Measurements from ENCODE around the gene AKR1B15.

Gene AKR1B15

DNA sequence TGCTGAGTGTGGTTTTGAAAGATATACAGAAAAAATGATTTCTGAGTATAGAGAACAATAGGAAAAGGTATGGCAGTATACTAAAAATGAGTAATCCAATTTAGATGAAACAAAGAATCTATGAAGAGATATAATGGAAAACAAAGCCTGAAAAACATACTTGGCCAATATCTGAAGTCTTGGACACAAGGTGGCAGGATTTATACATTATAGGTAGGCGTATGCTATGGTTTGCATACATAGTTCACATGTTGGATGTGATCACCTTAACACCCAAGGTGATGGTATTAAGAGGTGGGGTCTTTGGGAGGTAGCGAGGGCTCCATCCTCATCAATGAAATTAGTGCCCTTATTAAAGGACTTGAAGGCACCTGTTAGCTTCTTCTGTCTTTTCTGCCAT is 63.3 kb downstream of the AKR1B15 start:
- TF ChIP-seq POLR2AphosphoS5 (IDR thresholded peaks at IDR 0.05; ENCODE audit: borderline replicate concordance, low read depth, low read length): no peak
- no peak for TF ChIP-seq FOXP2 (optimal IDR thresholded peaks at IDR 0.05; ENCODE audit: control extremely low read depth, extremely low read length, insufficient read depth)
- no peak for TF ChIP-seq EZH2 (IDR thresholded peaks at IDR 0.05)
- no peak overlapping the region for H3K4me3 ChIP-seq
- DNase-seq (ENCODE audit: low read depth, low spot score): no peak
- H3K36me3 ChIP-seq (ENCODE audit: insufficient read depth, low read length): no peaks in the 10 kb centered on the region
- H3K9me3 ChIP-seq (ENCODE audit: low read depth, low read length): no peaks in the 10 kb centered on the region
- no peak overlapping the region for H3K9ac ChIP-seq (ENCODE audit: insufficient read length)
- no peak overlapping the region for H3K27ac ChIP-seq

GRCh38 chr7:134613623-134614347 is 64.9 kb downstream of the AKR1B15 start:
- Histone ChIP-seq H3K36me3 (ENCODE audit: insufficient read depth, low read length) (no peaks in the 10 kb centered on the region), H3K27ac (no peak overlapping the region), H3K9ac (ENCODE audit: insufficient read length) (no peak overlapping the region), H3K4me3 (no peak overlapping the region), H3K9me3 (ENCODE audit: low read depth, low read length) (no peaks in the 10 kb centered on the region)
- no peak for TF ChIP-seq FOXP2 (optimal IDR thresholded peaks at IDR 0.05; ENCODE audit: control extremely low read depth, extremely low read length, insufficient read depth)
- no peak for TF ChIP-seq POLR2AphosphoS5 (IDR thresholded peaks at IDR 0.05; ENCODE audit: borderline replicate concordance, low read depth, low read length)
- no peak for TF ChIP-seq EZH2 (IDR thresholded peaks at IDR 0.05)
- DNase-seq (ENCODE audit: low read depth, low spot score): no peak

- H3K4me3 ChIP-seq: no peak overlapping the region
- no peaks in the 10 kb centered on the region for H3K36me3 ChIP-seq (ENCODE audit: insufficient read depth, low read length)
- no peak for DNase-seq (ENCODE audit: low read depth, low spot score)
- no peak overlapping the region for H3K27ac ChIP-seq
- TF ChIP-seq POLR2AphosphoS5 (IDR thresholded peaks at IDR 0.05; ENCODE audit: borderline replicate concordance, low read depth, low read length) (no peak), EZH2 (IDR thresholded peaks at IDR 0.05) (no peak), FOXP2 (optimal IDR thresholded peaks at IDR 0.05; ENCODE audit: control extremely low read depth, extremely low read length, insufficient read depth) (no peak)
- H3K9ac ChIP-seq (ENCODE audit: insufficient read length): no peak overlapping the region
- no peaks in the 10 kb centered on the region for H3K9me3 ChIP-seq (ENCODE audit: low read depth, low read length)
Measured at GRCh38 chr7:134616611-134617010, 67.7 kb downstream of the AKR1B15 start.

DNA sequence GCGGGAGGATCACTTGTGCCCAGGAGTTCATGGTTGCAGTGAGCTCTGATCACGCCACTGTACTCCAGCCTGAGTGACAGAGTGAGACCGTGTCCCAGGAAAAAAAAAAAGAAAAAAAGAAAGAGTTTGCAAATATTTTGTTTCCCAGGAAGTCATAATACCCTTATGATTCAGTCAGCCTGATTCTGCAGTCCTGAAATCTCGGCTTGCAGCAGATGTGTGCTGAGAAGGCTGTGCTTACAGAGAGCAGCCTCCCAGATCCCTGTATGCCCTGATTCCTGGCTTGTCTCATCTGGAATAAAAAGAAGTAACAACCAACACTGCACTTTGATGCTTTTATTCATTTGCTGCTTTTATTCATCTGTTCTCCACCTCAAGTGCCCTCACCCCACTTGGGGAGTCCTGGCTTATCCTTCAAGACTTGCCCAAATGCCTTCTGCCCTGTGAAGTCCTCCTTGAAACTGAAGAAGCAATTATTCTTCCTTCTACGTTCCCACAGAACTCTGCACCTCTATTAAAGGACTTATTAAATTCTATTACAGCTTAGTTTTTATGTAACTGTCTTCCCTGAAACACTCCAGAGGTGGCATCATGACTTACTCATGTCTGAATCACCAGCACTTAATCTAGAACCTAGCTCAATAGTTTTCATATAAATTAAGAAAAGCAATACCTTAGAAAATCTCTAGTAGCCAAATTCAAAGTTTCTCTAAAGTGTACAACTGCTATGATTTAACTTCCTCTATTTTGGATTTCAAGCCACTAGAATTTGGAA is 70.0 kb downstream of the AKR1B15 start:
- DNase-seq (ENCODE audit: low read depth, low spot score): no peak
- no peaks in the 10 kb centered on the region for H3K36me3 ChIP-seq (ENCODE audit: insufficient read depth, low read length)
- no peak overlapping the region for H3K4me3 ChIP-seq
- no peak overlapping the region for H3K27ac ChIP-seq
- TF ChIP-seq FOXP2 (optimal IDR thresholded peaks at IDR 0.05; ENCODE audit: control extremely low read depth, extremely low read length, insufficient read depth): no peak
- no peak for TF ChIP-seq EZH2 (IDR thresholded peaks at IDR 0.05)
- no peak for TF ChIP-seq POLR2AphosphoS5 (IDR thresholded peaks at IDR 0.05; ENCODE audit: borderline replicate concordance, low read depth, low read length)
- no peaks in the 10 kb centered on the region for H3K9me3 ChIP-seq (ENCODE audit: low read depth, low read length)
- no peak overlapping the region for H3K9ac ChIP-seq (ENCODE audit: insufficient read length)

GRCh38 chr7:134619627-134620331 is 70.9 kb downstream of the AKR1B15 start:
- no peak overlapping the region for H3K27ac ChIP-seq
- no peaks in the 10 kb centered on the region for H3K36me3 ChIP-seq (ENCODE audit: insufficient read depth, low read length)
- no peaks in the 10 kb centered on the region for H3K9me3 ChIP-seq (ENCODE audit: low read depth, low read length)
- DNase-seq (ENCODE audit: low read depth, low spot score): no peak
- TF ChIP-seq FOXP2 (optimal IDR thresholded peaks at IDR 0.05; ENCODE audit: control extremely low read depth, extremely low read length, insufficient read depth) (no peak), POLR2AphosphoS5 (IDR thresholded peaks at IDR 0.05; ENCODE audit: borderline replicate concordance, low read depth, low read length) (no peak), EZH2 (IDR thresholded peaks at IDR 0.05) (no peak)
- no peak overlapping the region for H3K4me3 ChIP-seq
- no peak overlapping the region for H3K9ac ChIP-seq (ENCODE audit: insufficient read length)

GRCh38 chr7:134622303-134622995 is 73.5 kb downstream of the AKR1B15 start:
- TF ChIP-seq POLR2AphosphoS5 (IDR thresholded peaks at IDR 0.05; ENCODE audit: borderline replicate concordance, low read depth, low read length): no peak
- TF ChIP-seq EZH2 (IDR thresholded peaks at IDR 0.05): no peak
- no peak for TF ChIP-seq FOXP2 (optimal IDR thresholded peaks at IDR 0.05; ENCODE audit: control extremely low read depth, extremely low read length, insufficient read depth)
- Histone ChIP-seq H3K36me3 (ENCODE audit: insufficient read depth, low read length) (no peaks in the 10 kb centered on the region), H3K27ac (no peak overlapping the region), H3K9ac (ENCODE audit: insufficient read length) (no peak overlapping the region), H3K9me3 (ENCODE audit: low read depth, low read length) (no peaks in the 10 kb centered on the region), H3K4me3 (no peak overlapping the region)
- no peak for DNase-seq (ENCODE audit: low read depth, low spot score)

GRCh38 chr7:134623193-134623592 is 74.3 kb downstream of the AKR1B15 start:
- Histone ChIP-seq H3K27ac (no peak overlapping the region), H3K4me3 (no peak overlapping the region), H3K9ac (ENCODE audit: insufficient read length) (no peak overlapping the region), H3K9me3 (ENCODE audit: low read depth, low read length) (no peaks in the 10 kb centered on the region), H3K36me3 (ENCODE audit: insufficient read depth, low read length) (no peaks in the 10 kb centered on the region)
- DNase-seq (ENCODE audit: low read depth, low spot score): no peak
- TF ChIP-seq POLR2AphosphoS5 (IDR thresholded peaks at IDR 0.05; ENCODE audit: borderline replicate concordance, low read depth, low read length) (no peak), FOXP2 (optimal IDR thresholded peaks at IDR 0.05; ENCODE audit: control extremely low read depth, extremely low read length, insufficient read depth) (no peak), EZH2 (IDR thresholded peaks at IDR 0.05) (no peak)

DNA sequence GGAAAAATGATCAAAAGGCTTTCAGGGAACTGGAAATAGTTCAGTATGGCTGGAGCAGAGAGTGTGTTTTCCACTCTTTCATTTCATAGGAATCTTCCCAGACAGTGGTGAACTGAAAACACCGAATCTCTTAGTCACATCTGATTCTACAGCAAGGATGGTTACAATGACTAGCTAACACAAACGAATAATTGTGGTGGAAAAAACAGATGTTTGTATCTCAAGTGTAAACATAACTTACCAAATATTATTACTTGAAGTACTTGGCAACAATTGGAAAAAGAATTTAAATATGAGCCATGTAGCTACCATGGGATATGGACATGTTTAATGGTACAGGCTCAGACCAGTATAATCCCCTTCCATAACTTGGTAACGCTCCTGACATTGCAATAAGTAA is 76.6 kb downstream of the AKR1B15 start:
- Histone ChIP-seq H3K9ac (ENCODE audit: insufficient read length) (no peak overlapping the region), H3K9me3 (ENCODE audit: low read depth, low read length) (no peaks in the 10 kb centered on the region), H3K4me3 (no peak overlapping the region), H3K36me3 (ENCODE audit: insufficient read depth, low read length) (no peaks in the 10 kb centered on the region), H3K27ac (no peak overlapping the region)
- no peak for TF ChIP-seq POLR2AphosphoS5 (IDR thresholded peaks at IDR 0.05; ENCODE audit: borderline replicate concordance, low read depth, low read length)
- TF ChIP-seq EZH2 (IDR thresholded peaks at IDR 0.05): no peak
- TF ChIP-seq FOXP2 (optimal IDR thresholded peaks at IDR 0.05; ENCODE audit: control extremely low read depth, extremely low read length, insufficient read depth): no peak
- DNase-seq (ENCODE audit: low read depth, low spot score): no peak

All from SK-N-MC (cell line).